Measurements from ENCODE around the gene CFAP210.

CFAP210 gene

GRCh38 chr2:169640104-169640503 is 54.1 kb downstream of the CFAP210 start:
- Histone ChIP-seq H4K8ac (ENCODE audit: low read depth, low read length) (no peak overlapping the region), H3K27me3 (ENCODE audit: insufficient read depth, low read length) (no peaks in the 10 kb centered on the region), H3K79me2 (ENCODE audit: control insufficient read depth, insufficient read depth, low read length, poor library complexity) (no peaks in the 10 kb centered on the region), H3K4me2 (ENCODE audit: low read length) (no peak overlapping the region), H3K4me1 (ENCODE audit: control insufficient read depth in 1 of 2, insufficient read depth in 2 of 2, low read length in 2 of 2) (no peaks in the 10 kb centered on the region), H2AK5ac (ENCODE audit: low read length) (no peak overlapping the region), H3K18ac (ENCODE audit: low read length) (no peak overlapping the region), H3K23ac (ENCODE audit: low read length) (no peak overlapping the region), H3K14ac (ENCODE audit: low read length) (no peak overlapping the region), H3K9ac (ENCODE audit: low read length) (no peak overlapping the region), H2BK120ac (ENCODE audit: insufficient read depth, low read length, poor library complexity) (no peak overlapping the region), H2BK5ac (ENCODE audit: low read depth, low read length, poor library complexity) (no peak overlapping the region), H2BK12ac (ENCODE audit: low read length) (no peak overlapping the region), H3K9me3 (ENCODE audit: insufficient read depth, low read depth, low read length) (no peaks in the 10 kb centered on the region), H3K4me3 (ENCODE audit: low read depth, low read length) (no peak overlapping the region), H4K91ac (ENCODE audit: low read depth, low read length) (no peak overlapping the region), H3K4ac (ENCODE audit: low read depth, low read length) (no peak overlapping the region), H4K12ac (ENCODE audit: low read depth, low read length) (no peak overlapping the region), H3K36me3 (ENCODE audit: control insufficient read depth in 1 of 2, insufficient read depth in 2 of 2, low read length in 2 of 2) (peaks cover 0 to 2% of the 10 kb centered on the region in 2 experiments), H3K27ac (ENCODE audit: low read depth, low read length) (no peak overlapping the region), H2AFZ (ENCODE audit: insufficient read depth, low read length, poor library complexity) (no peak overlapping the region), H3K79me1 (ENCODE audit: low read length) (no peaks in the 10 kb centered on the region)
- DNase-seq = peak in 1 of 2 donors; percentile 16
- no CpG with 5 or more reads among the region's 2 CpGs for WGBS (ENCODE audit: extremely low coverage, insufficient coverage, insufficient read length)

- no peak overlapping the region for H4K91ac ChIP-seq (ENCODE audit: low read depth, low read length)
- no peak overlapping the region for H3K27ac ChIP-seq (ENCODE audit: low read depth, low read length)
- H3K9me3 ChIP-seq (ENCODE audit: insufficient read depth, low read depth, low read length) = no peaks in the 10 kb centered on the region
- no peak overlapping the region for H2AFZ ChIP-seq (ENCODE audit: insufficient read depth, low read length, poor library complexity)
- H3K18ac ChIP-seq (ENCODE audit: low read length) = no peak overlapping the region
- WGBS (ENCODE audit: extremely low coverage, insufficient coverage, insufficient read length) = no CpG with 5 or more reads among the region's 3 CpGs
- no peaks in the 10 kb centered on the region for H3K4me1 ChIP-seq (ENCODE audit: control insufficient read depth in 1 of 2, insufficient read depth in 2 of 2, low read length in 2 of 2)
- H3K79me1 ChIP-seq (ENCODE audit: low read length) = no peaks in the 10 kb centered on the region
- no peaks in the 10 kb centered on the region for H3K79me2 ChIP-seq (ENCODE audit: control insufficient read depth, insufficient read depth, low read length, poor library complexity)
- H3K4me2 ChIP-seq (ENCODE audit: low read length) = no peak overlapping the region
- no peak overlapping the region for H4K8ac ChIP-seq (ENCODE audit: low read depth, low read length)
- no peak overlapping the region for H2BK120ac ChIP-seq (ENCODE audit: insufficient read depth, low read length, poor library complexity)
- H3K36me3 ChIP-seq (ENCODE audit: control insufficient read depth in 1 of 2, insufficient read depth in 2 of 2, low read length in 2 of 2) = peaks cover 8 to 10% of the 10 kb centered on the region in 2 experiments
- no peak overlapping the region for H3K23ac ChIP-seq (ENCODE audit: low read length)
- no peak overlapping the region for H2BK12ac ChIP-seq (ENCODE audit: low read length)
- no peak overlapping the region for H4K12ac ChIP-seq (ENCODE audit: low read depth, low read length)
- no peak overlapping the region for H2AK5ac ChIP-seq (ENCODE audit: low read length)
- H3K9ac ChIP-seq (ENCODE audit: low read length) = no peak overlapping the region
- H3K4ac ChIP-seq (ENCODE audit: low read depth, low read length) = no peak overlapping the region
- H3K4me3 ChIP-seq (ENCODE audit: low read depth, low read length) = no peak overlapping the region
- peak; percentile 76 to 98 for DNase-seq
- no peak overlapping the region for H3K14ac ChIP-seq (ENCODE audit: low read length)
- H2BK5ac ChIP-seq (ENCODE audit: low read depth, low read length, poor library complexity) = no peak overlapping the region
- no peaks in the 10 kb centered on the region for H3K27me3 ChIP-seq (ENCODE audit: insufficient read depth, low read length)
These were observed 56.6 kb downstream of the CFAP210 start for GRCh38 chr2:169637620-169638019.

GRCh38 chr2:169636440-169637097 is 57.6 kb downstream of the CFAP210 start:
- Histone ChIP-seq H2AK5ac (ENCODE audit: low read length) (no peak overlapping the region), H2BK5ac (ENCODE audit: low read depth, low read length, poor library complexity) (no peak overlapping the region), H3K27ac (ENCODE audit: low read depth, low read length) (no peak overlapping the region), H3K27me3 (ENCODE audit: insufficient read depth, low read length) (no peaks in the 10 kb centered on the region), H4K8ac (ENCODE audit: low read depth, low read length) (no peak overlapping the region), H2AFZ (ENCODE audit: insufficient read depth, low read length, poor library complexity) (no peak overlapping the region), H3K9me3 (ENCODE audit: insufficient read depth, low read depth, low read length) (no peaks in the 10 kb centered on the region), H2BK120ac (ENCODE audit: insufficient read depth, low read length, poor library complexity) (no peak overlapping the region), H3K79me2 (ENCODE audit: control insufficient read depth, insufficient read depth, low read length, poor library complexity) (no peaks in the 10 kb centered on the region), H3K4ac (ENCODE audit: low read depth, low read length) (no peak overlapping the region), H4K12ac (ENCODE audit: low read depth, low read length) (no peak overlapping the region), H3K18ac (ENCODE audit: low read length) (no peak overlapping the region), H3K4me1 (ENCODE audit: control insufficient read depth in 1 of 2, insufficient read depth in 2 of 2, low read length in 2 of 2) (no peaks in the 10 kb centered on the region), H3K9ac (ENCODE audit: low read length) (no peak overlapping the region), H3K23ac (ENCODE audit: low read length) (no peak overlapping the region), H2BK12ac (ENCODE audit: low read length) (no peak overlapping the region), H3K36me3 (ENCODE audit: control insufficient read depth in 1 of 2, insufficient read depth in 2 of 2, low read length in 2 of 2) (peaks cover 8 to 10% of the 10 kb centered on the region in 2 experiments), H3K79me1 (ENCODE audit: low read length) (no peaks in the 10 kb centered on the region), H4K91ac (ENCODE audit: low read depth, low read length) (no peak overlapping the region), H3K14ac (ENCODE audit: low read length) (no peak overlapping the region), H3K4me3 (ENCODE audit: low read depth, low read length) (no peak overlapping the region), H3K4me2 (ENCODE audit: low read length) (no peak overlapping the region)
- DNase-seq = no peak
- no CpG with 5 or more reads among the region's 8 CpGs for WGBS (ENCODE audit: extremely low coverage, insufficient coverage, insufficient read length)

- H3K4ac ChIP-seq (ENCODE audit: low read depth, low read length) = no peak overlapping the region
- no peak overlapping the region for H4K8ac ChIP-seq (ENCODE audit: low read depth, low read length)
- no peak overlapping the region for H2BK120ac ChIP-seq (ENCODE audit: insufficient read depth, low read length, poor library complexity)
- no peak overlapping the region for H3K9ac ChIP-seq (ENCODE audit: low read length)
- H3K4me3 ChIP-seq (ENCODE audit: low read depth, low read length) = no peak overlapping the region
- no peak overlapping the region for H3K14ac ChIP-seq (ENCODE audit: low read length)
- DNase-seq = no peak
- H3K23ac ChIP-seq (ENCODE audit: low read length) = no peak overlapping the region
- H3K27me3 ChIP-seq (ENCODE audit: insufficient read depth, low read length) = no peaks in the 10 kb centered on the region
- no peaks in the 10 kb centered on the region for H3K4me1 ChIP-seq (ENCODE audit: control insufficient read depth in 1 of 2, insufficient read depth in 2 of 2, low read length in 2 of 2)
- H3K9me3 ChIP-seq (ENCODE audit: insufficient read depth, low read depth, low read length) = no peaks in the 10 kb centered on the region
- WGBS (ENCODE audit: extremely low coverage, insufficient coverage, insufficient read length) = no CpG with 5 or more reads among the region's 3 CpGs
- H2BK12ac ChIP-seq (ENCODE audit: low read length) = no peak overlapping the region
- no peak overlapping the region for H3K4me2 ChIP-seq (ENCODE audit: low read length)
- peak overlapping the region; percentile 26 for H4K12ac ChIP-seq (ENCODE audit: low read depth, low read length)
- H2BK5ac ChIP-seq (ENCODE audit: low read depth, low read length, poor library complexity) = no peak overlapping the region
- H3K27ac ChIP-seq (ENCODE audit: low read depth, low read length) = no peak overlapping the region
- H3K36me3 ChIP-seq (ENCODE audit: control insufficient read depth in 1 of 2, insufficient read depth in 2 of 2, low read length in 2 of 2) = peaks cover 2 to 10% of the 10 kb centered on the region in 2 experiments
- no peak overlapping the region for H4K91ac ChIP-seq (ENCODE audit: low read depth, low read length)
- H3K79me2 ChIP-seq (ENCODE audit: control insufficient read depth, insufficient read depth, low read length, poor library complexity) = no peaks in the 10 kb centered on the region
- H2AK5ac ChIP-seq (ENCODE audit: low read length) = no peak overlapping the region
- H2AFZ ChIP-seq (ENCODE audit: insufficient read depth, low read length, poor library complexity) = no peak overlapping the region
- no peaks in the 10 kb centered on the region for H3K79me1 ChIP-seq (ENCODE audit: low read length)
- H3K18ac ChIP-seq (ENCODE audit: low read length) = no peak overlapping the region
These were observed 68.4 kb downstream of the CFAP210 start for GRCh38 chr2:169625781-169626180.
